Measurements from ENCODE around the gene GPRC5A. TPM values are rescaled to one million over a fixed set of nuclear protein-coding genes. Genes with fewer than 3 reads are reported as not detected.
A peak's percentile ranks its signal among the peaks of the same experiment; 100 is the strongest.

The GPRC5A gene
- polyA plus RNA-seq, 6 donors from 2014 or later = not detected

DNA sequence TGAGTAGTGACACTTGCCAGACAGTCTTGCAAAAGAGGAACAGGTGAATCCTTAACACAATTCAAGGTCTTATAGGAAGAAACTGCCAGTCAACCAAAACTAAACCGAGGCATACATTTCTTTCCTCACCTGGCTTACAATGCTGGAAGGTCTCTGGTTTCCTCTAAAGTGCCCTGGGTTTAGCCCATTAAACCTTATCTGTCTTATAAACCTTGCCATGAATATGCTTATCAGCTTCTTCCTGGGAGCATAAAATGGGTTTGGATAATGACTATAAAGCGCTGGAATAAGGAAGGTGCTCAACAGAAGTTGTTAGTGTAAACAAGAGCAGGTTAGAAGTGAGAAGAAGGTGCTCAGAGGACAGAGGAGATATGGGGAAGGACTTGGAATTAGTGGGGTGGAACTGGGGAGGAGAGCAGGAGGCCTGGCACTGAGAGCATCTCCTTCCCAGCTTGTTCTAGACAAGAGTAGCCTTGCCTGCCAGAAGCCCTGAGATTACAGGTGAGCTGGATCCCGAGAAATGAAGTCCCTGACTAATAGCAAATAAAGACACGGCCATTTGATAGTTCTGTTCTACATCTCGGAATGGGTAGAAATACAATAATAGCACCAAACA is 14.1 kb upstream of the GPRC5A start:
- no peaks in the 10 kb centered on the region for H3K27me3 Mint-ChIP-seq
- no peaks in the 10 kb centered on the region for H3K9me3 Mint-ChIP-seq
- ATAC-seq (ENCODE audit: low read depth in 2 of 2) (no peak), DNase-seq (no peak)
- peaks cover 0 to 4% (median 0%) of the 10 kb centered on the region in 3 donors for H3K4me1 Mint-ChIP-seq
- H3K4me3 Mint-ChIP-seq = no peak overlapping the region
- H3K27ac Mint-ChIP-seq = no peak overlapping the region
- H3K36me3 Mint-ChIP-seq = no peaks in the 10 kb centered on the region

DNA sequence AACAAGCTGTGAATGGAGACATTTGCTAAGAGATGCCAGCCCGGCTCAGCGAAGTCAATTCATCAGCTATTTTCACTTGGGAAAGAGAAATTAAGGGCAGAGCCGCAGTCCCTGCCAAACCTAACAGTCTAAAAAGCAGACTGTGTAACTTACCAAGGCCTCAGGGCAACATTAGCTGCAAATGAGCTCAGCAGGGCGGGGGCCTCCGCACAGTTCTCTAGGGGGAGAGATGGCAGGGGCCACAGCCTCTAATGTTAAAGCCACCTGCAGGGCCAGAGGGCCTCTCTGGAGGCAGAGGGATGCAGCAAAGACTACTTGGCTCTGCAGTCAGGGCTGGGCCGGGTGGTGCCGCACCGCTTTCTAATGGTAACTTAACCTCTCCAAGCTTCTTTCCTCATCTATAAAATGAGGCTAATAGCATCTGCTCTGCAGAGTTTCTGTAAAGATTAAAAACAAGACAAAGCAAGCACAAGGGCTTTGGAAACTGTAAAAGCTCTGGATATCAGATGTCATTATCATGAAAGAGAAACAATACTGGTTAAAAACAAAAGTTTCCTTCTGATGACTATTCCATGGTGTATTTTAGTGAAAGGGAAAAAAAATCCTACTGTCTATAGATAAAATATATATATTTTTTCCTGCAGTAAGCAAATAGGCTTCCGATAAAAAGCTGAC is 13.4 kb upstream of the GPRC5A start:
- no peaks in the 10 kb centered on the region for H3K9me3 Mint-ChIP-seq
- H3K4me1 Mint-ChIP-seq = peaks cover 0 to 4% (median 0%) of the 10 kb centered on the region in 3 donors
- no peaks in the 10 kb centered on the region for H3K27me3 Mint-ChIP-seq
- DNase-seq = no peak
- H3K27ac Mint-ChIP-seq = no peak overlapping the region
- no peak overlapping the region for H3K4me3 Mint-ChIP-seq
- no peak for ATAC-seq (ENCODE audit: low read depth in 2 of 2)
- no peaks in the 10 kb centered on the region for H3K36me3 Mint-ChIP-seq

DNA sequence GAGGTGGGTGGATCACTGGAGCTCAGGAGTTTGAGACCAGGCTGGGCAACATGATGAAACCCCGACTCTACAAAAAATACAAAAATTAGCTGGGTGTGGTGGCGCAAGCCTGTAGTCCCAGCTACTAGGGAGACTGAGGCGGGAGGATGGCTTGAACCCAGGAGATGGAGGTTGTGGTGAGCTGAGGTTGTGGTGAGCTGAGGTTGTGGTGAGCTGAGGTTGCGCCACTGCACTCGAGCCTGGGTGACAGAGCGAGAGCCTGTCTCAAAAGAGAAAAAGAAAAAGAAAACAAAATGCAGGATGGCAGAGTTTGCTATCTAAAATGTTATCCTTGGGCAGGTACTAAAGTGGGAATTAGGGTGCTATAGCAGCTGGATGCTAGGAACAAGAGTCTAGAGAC is 10.8 kb upstream of the GPRC5A start:
- no peak overlapping the region for H3K4me3 Mint-ChIP-seq
- H3K36me3 Mint-ChIP-seq = no peaks in the 10 kb centered on the region

DNA sequence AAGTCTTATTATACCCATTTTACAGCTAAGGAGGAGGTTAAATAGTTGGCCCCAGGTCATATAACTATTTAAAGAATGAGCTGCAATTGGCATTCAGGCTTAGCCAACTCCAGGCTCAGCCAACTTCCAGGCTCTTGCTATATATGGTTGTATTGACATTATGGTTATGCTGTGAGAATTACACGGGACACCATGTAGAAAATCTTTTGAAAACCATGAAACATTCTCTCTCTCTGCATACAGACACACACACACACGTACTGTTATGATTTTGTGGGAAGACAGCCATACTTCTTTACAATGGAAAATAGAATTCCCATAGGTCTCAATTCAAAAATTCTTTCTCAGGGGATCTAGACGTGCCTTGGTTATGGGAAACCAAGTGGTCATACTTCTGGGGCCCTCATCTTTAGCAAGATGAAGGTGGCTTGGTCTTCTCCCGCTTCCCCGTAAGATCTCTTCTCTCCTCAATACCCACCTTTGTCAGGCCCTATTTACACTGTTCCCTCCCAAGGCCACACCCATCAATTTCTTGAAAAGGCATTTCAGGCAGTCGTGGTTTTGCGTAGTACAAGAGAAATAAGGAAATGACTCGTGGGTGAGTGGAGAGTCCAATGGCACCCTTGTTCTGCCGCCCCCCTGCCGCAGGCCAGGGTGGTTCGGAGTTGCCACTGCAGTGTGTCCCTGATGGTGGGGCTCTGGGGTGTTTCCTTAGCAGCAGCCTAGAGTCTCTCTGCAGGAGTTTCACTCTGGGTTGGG is 10.0 kb upstream of the GPRC5A start:
- ATAC-seq (ENCODE audit: low read depth in 2 of 2) = no peak
- peak overlapping the region in 1 of 8 donors; percentile 0 for H3K4me3 Mint-ChIP-seq
- no peak overlapping the region for H3K27ac Mint-ChIP-seq
- peaks cover 0 to 6% (median 4%) of the 10 kb centered on the region in 3 donors for H3K27me3 Mint-ChIP-seq
- no peaks in the 10 kb centered on the region for H3K36me3 Mint-ChIP-seq
- no peaks in the 10 kb centered on the region for H3K4me1 Mint-ChIP-seq
- DNase-seq = no peak
- no peaks in the 10 kb centered on the region for H3K9me3 Mint-ChIP-seq

More for the DNA sequence above, 10.8 kb upstream of the GPRC5A start:
- ATAC-seq (ENCODE audit: low read depth in 2 of 2) (no peak), DNase-seq (no peak)
- H3K27ac Mint-ChIP-seq = no peak overlapping the region
- no peaks in the 10 kb centered on the region for H3K9me3 Mint-ChIP-seq
- H3K4me1 Mint-ChIP-seq = no peaks in the 10 kb centered on the region
- H3K27me3 Mint-ChIP-seq = peaks cover 0 to 6% (median 0%) of the 10 kb centered on the region in 3 donors

DNA sequence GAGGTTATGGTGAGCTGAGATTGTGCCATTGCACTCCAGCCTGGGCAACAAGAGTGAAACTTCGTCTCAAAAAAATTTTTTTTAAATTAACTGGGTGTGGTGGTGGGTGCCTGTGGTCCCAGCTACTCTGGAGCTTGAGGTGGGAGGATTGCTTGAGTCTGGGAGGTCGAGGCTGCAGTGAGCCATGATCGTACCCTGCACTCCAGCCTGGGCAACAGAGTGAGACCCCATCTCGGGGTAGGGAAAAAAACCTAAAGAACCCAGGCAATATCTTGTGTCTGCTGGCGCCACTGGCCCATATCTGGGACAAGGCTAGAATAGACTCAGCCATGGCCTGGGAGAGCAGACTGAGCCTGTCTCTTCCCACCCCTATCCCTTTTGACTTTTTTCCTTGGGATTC is 9.1 kb upstream of the GPRC5A start:
- Mint-ChIP-seq H3K9me3 (no peaks in the 10 kb centered on the region), H3K4me1 (no peaks in the 10 kb centered on the region), H3K4me3 (no peak overlapping the region), H3K27ac (no peak overlapping the region), H3K36me3 (no peaks in the 10 kb centered on the region), H3K27me3 (peaks cover under 1 to 11% (median 6%) of the 10 kb centered on the region in 3 donors)
- DNase-seq (no peak), ATAC-seq (ENCODE audit: low read depth in 2 of 2) (no peak)

DNA sequence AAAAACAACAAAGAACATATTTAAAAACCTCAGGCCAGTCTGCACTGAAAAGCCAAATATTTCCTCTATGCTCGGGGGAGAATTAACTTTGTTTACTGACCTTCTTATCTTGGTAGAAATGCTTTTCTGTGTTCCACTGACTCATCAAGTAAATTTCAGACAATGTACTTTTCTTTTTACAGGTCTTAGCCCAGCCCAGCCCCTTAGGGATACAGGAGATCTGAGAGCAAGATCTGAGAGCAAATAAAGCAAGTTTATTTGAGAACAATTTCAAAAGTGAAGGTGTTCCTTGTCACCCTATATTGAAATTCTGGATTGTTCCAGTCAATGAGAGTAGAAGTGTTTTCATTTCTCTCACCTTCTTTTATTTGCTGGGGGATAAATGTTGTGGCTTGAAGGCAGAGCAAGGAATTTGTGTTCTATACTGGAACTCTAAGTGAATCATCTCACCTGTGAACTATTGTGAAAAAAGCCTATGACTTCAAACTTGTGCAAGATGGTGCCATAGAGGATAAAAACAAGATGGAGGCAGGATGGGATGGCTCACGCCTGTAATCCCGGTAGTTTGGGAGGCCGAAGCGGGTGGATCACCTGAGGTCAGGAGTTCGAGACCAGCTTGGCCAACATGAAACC is 7.9 kb upstream of the GPRC5A start:
- ATAC-seq (ENCODE audit: low read depth in 2 of 2) (no peak), DNase-seq (no peak)
- Mint-ChIP-seq H3K27ac (peak overlapping the region in 1 of 6 donors; percentile 19), H3K27me3 (peaks cover 10 to 23% (median 12%) of the 10 kb centered on the region in 3 donors), H3K36me3 (no peaks in the 10 kb centered on the region), H3K4me1 (no peaks in the 10 kb centered on the region), H3K9me3 (peaks cover 0 to 3% (median 0%) of the 10 kb centered on the region in 7 donors), H3K4me3 (no peak overlapping the region)

DNA sequence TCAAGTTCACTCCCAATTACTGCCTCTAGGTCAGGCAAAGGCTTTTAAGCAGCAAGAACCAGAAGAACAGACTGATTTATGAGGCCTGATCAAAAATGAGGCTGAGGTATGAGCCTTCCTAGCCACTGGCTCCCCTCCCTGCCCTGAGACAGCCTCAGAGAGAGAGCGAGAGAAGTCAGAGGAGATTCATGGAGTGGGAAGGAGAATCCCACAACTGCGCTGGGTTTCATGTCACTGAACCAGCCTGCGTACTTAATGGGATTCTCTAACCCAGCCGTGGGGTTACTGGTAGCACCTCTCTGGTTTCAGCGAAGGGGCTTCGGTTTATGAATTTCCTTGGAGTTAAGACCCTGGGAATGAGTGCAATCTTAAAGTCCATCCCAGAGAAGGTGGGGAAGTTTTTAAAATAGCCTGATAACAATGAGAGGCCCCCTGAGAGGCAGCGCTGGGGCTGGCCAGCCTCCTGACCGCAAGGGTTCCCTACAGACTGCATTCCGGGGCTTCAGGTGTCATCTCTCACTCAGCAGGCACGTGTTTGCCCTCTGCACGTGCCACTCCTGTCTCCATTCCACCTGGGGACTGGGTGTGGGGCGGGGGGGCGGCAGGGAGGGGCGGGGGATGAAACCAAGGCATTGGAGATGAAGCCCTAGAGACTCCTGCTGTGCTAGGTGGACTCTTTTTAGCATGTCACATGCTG is 6.1 kb upstream of the GPRC5A start:
- ATAC-seq (ENCODE audit: low read depth in 2 of 2) = no peak
- H3K27ac Mint-ChIP-seq = peak overlapping the region in 1 of 6 donors; percentile 28
- H3K9me3 Mint-ChIP-seq = peaks cover 0 to 3% (median 0%) of the 10 kb centered on the region in 7 donors
- peaks cover 0 to 3% (median 0%) of the 10 kb centered on the region in 3 donors for H3K4me1 Mint-ChIP-seq
- H3K36me3 Mint-ChIP-seq = no peaks in the 10 kb centered on the region
- H3K4me3 Mint-ChIP-seq = no peak overlapping the region
- H3K27me3 Mint-ChIP-seq = peaks cover 14 to 38% (median 30%) of the 10 kb centered on the region in 3 donors
- DNase-seq = no peak

DNA sequence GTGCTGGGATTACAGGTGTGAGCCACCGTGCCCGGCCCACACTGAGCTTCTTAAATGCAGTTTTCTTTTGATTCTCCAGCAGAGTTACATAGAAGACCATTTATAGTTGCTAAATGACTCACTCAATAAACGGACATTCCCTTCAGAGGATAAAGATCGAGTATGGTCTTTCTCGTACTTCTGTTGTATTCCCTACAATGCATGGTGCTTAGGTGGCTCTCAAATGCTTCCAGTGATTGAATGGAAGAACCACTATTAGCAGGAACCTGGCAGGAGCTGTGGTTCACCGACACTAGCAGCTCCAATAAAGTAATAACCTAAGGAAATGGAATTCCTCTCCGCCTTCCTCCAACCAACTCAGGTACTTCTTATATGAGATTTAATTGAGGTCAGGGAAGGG is 3.9 kb upstream of the GPRC5A start:
- Mint-ChIP-seq H3K9me3 (peaks cover 0 to 3% (median 0%) of the 10 kb centered on the region in 7 donors), H3K4me1 (peaks cover 8 to 15% (median 14%) of the 10 kb centered on the region in 3 donors), H3K4me3 (no peak overlapping the region), H3K36me3 (no peaks in the 10 kb centered on the region), H3K27me3 (peaks cover 31 to 59% (median 51%) of the 10 kb centered on the region in 3 donors), H3K27ac (no peak overlapping the region)
- DNase-seq (no peak), ATAC-seq (ENCODE audit: low read depth in 2 of 2) (no peak)

DNA sequence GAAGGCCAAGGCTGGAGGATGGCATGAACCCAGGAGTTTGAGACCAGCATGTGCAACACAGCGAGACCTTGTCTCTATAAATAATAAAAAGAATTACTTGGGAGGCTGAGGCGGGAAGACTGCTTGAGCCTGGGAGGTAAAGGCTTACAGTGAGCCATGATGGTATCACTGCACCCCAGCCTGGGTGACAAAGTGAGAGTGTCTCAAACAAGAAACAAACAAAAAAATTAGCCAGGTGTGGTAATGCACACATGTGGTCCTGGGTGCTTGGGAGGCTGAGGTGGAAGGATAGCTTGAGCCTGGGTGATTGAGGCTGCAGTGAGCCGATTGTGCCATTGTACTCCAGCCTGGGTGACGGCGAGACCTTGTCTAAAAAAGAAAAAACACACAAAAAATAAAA is 1.7 kb upstream of the GPRC5A start:
- no peaks in the 10 kb centered on the region for H3K36me3 Mint-ChIP-seq
- H3K27me3 Mint-ChIP-seq = peaks cover 35 to 71% (median 63%) of the 10 kb centered on the region in 3 donors
- peak overlapping the region in 5 of 8 donors; percentile 36 to 82 (median 40) for H3K4me3 Mint-ChIP-seq
- peaks cover 0 to 3% (median 0%) of the 10 kb centered on the region in 7 donors for H3K9me3 Mint-ChIP-seq
- no peak overlapping the region for H3K27ac Mint-ChIP-seq
- ATAC-seq (ENCODE audit: low read depth in 2 of 2) (no peak), DNase-seq (no peak)
- peaks cover 8 to 15% (median 14%) of the 10 kb centered on the region in 3 donors for H3K4me1 Mint-ChIP-seq

DNA sequence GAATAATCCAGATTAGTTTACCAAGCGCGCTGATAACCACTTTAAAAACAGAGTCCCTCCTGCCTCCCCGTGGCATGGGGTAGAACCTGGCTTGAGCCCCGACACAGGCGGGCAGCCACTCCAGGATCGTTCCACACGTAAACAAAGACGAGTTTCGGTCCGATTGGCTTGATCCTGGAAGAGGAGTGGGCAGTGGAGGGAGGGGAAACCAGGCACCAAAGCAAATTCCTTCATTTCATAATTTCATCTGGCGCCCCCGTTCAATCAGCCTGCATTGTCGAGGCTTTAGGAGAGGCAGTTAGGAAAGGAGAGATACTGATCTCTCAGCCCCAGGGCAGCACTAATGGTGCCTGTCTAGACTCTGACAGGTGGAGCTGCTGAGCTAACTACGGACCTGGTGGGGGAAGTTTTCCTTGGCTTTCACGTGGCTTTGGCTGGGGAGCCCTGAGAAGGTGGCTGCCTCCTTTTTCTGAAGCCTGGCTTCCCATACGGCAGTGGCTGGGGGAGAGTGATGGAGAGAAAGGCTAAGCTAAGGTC is 751 bp upstream of the GPRC5A start:
- peak; percentile 83 to 85 for ATAC-seq (ENCODE audit: low read depth in 2 of 2)
- Mint-ChIP-seq H3K27me3 (peaks cover 30 to 71% (median 63%) of the 10 kb centered on the region in 3 donors), H3K9me3 (peaks cover 0 to 3% (median 0%) of the 10 kb centered on the region in 7 donors), H3K4me1 (peaks cover 8 to 15% (median 14%) of the 10 kb centered on the region in 3 donors), H3K27ac (peak overlapping the region in 2 of 6 donors; percentile 44 to 64), H3K4me3 (peak overlapping the region; percentile 61 to 93 (median 84)), H3K36me3 (no peaks in the 10 kb centered on the region)
- peak; percentile 19 for DNase-seq

DNA sequence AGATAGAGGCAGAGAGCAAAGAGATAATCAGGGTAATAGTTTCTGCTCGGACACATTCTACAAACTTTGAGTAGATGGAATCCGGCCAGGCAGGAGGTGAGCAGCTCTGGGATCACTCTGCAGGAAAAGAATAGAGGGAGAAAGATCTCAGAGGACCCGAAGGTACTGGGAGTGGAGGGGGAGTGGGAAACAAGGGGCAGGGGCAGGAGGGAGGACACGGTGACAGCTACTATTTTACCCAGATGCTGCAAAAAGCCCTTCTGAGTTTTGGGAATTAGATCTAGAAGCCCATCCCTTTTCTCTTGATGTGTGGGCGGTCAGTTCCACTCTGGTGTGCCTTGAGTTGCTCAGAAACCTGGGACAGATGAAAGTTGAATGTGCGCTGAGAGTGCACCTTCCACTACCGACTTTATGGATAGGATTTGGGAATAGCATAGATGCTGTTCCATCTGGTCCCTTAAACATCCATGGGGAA is 556 bp downstream of the GPRC5A start:
- ATAC-seq (ENCODE audit: low read depth in 2 of 2) = no peak
- peak overlapping the region in 7 of 8 donors; percentile 39 to 88 (median 82) for H3K4me3 Mint-ChIP-seq

DNA sequence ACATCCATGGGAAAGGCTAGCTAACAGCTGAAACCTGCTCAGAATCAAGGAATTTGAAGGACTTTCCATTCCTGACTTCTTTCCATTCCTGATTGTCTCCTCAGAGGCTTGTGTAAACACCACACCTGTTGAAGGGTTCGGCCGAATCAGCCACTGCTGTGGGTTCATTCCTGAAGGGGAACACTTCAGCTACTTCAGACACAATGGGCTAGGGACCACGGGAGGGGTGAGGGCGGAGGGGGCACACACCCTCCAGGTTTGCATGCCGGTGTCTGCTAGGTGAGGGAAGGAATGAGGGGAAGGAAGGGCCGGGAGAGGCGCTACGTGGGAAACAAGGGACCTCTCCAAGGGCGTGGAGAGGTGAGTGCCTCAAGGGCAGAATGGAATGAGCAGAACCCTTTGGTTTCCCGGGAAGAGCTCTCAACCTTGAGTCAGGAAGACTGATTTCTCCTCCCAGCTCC is 1.3 kb downstream of the GPRC5A start:
- Mint-ChIP-seq H3K9me3 (peaks cover 0 to 3% (median 0%) of the 10 kb centered on the region in 7 donors), H3K36me3 (no peaks in the 10 kb centered on the region), H3K27me3 (peaks cover 26 to 75% (median 69%) of the 10 kb centered on the region in 3 donors), H3K4me3 (peak overlapping the region in 1 of 8 donors; percentile 32), H3K27ac (no peak overlapping the region), H3K4me1 (peaks cover 8 to 15% (median 14%) of the 10 kb centered on the region in 3 donors)
- no peak for DNase-seq
- no peak for ATAC-seq (ENCODE audit: low read depth in 2 of 2)

More for the DNA sequence above, 556 bp downstream of the GPRC5A start:
- H3K27me3 Mint-ChIP-seq = peaks cover 30 to 72% (median 68%) of the 10 kb centered on the region in 3 donors
- peaks cover 0 to 3% (median 0%) of the 10 kb centered on the region in 7 donors for H3K9me3 Mint-ChIP-seq
- H3K4me1 Mint-ChIP-seq = peaks cover 8 to 15% (median 14%) of the 10 kb centered on the region in 3 donors
- no peak for DNase-seq
- H3K27ac Mint-ChIP-seq = no peak overlapping the region
- no peaks in the 10 kb centered on the region for H3K36me3 Mint-ChIP-seq
